Measurements from ENCODE around the gene NLGN1.

Gene NLGN1

DNA sequence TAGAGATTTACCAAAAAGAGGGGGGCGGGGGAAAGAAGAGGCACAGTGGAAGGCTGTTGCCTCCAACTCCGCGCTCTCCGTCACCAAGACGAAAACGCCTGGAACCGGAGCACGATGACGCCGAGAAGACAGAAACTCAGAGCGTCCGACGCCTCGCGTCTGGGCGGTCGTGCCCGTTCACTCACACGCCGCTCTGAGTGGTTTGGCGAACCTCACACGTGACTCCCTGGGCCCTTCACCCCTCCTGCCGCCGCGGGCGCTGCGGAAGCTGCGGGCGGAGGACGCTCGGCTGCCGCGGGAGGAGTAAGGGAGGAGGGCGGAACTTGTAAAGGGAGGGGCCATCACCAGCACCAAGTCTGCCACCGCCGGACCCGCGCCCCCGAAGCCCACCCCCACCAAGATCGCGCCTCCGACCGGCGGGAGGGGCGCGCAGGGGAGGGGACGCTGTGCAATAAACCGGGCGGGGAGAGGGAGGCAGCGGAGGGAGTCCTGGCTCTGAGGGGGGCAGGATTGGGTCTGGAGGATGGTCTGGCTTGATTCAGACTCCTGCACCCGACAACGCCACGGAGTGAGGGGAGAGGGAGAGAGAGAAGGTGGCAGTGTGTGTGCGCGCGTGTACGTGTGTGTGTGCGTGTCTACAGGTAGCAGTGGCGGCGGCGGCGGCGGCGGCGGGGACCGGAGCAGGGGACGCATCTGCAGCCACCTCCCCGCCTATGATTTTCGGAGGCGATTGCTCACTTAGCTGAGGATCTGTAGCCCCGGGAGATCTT lies 1.9 kb upstream of the NLGN1 start:
- TF ChIP-seq, protein P1, sequence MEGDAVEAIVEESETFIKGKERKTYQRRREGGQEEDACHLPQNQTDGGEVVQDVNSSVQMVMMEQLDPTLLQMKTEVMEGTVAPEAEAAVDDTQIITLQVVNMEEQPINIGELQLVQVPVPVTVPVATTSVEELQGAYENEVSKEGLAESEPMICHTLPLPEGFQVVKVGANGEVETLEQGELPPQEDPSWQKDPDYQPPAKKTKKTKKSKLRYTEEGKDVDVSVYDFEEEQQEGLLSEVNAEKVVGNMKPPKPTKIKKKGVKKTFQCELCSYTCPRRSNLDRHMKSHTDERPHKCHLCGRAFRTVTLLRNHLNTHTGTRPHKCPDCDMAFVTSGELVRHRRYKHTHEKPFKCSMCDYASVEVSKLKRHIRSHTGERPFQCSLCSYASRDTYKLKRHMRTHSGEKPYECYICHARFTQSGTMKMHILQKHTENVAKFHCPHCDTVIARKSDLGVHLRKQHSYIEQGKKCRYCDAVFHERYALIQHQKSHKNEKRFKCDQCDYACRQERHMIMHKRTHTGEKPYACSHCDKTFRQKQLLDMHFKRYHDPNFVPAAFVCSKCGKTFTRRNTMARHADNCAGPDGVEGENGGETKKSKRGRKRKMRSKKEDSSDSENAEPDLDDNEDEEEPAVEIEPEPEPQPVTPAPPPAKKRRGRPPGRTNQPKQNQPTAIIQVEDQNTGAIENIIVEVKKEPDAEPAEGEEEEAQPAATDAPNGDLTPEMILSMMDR (IDR thresholded peaks at IDR 0.05; ENCODE audit: borderline replicate concordance, insufficient read depth, low read depth, low read length), result no peak
- peak overlapping the region; percentile 47 for H3K4me3 ChIP-seq (ENCODE audit: low read depth, low read length)

DNA sequence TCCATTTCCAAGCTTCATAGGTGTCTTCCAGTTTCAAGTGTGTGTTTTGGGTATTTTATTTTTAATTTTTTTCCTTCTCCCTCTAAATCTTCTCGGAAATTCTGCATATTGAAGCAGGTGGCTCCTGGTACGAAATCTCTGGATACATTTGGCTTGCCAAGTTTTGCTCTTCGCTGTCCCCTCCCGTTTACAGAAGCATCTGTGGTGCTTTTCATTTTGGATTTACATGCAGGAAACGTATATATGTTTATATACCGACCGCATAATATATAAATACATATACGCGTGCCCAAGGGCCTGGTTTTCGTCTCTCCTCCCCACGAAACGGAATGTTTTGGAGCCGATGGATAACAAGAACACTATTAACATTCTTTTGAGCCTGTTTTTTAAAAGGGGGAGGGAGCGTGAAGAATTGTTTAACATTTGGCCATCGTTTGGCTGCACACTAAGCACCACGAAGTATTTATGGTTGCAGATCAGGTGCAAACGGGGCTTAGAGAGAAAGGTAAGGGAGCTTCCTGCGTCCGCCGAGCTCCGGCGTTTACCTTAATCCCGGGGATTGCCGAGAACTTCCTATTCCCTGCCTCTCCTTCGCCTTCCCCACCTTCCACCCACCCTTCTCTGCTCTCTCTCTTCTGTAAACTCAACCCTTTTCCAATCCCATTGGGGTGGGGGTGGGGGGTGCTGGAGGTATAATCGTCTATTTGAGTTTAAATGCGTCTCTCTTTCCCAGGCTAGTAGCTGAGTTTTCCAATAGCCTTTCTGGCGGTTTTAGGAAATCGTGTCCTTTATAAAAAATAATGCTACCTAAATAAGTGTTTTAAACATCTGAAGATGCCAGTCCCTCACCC lies 1.1 kb upstream of the NLGN1 start:
- no peak overlapping the region for H3K4me3 ChIP-seq (ENCODE audit: low read depth, low read length)

GRCh38 chr3:173398111-173398479 lies 551 bp downstream of the NLGN1 start:
- H3K4me3 ChIP-seq (ENCODE audit: low read depth, low read length), result no peak overlapping the region
- TF ChIP-seq, protein P1 (IDR thresholded peaks at IDR 0.05; ENCODE audit: borderline replicate concordance, insufficient read depth, low read depth, low read length), result no peak

More for the DNA sequence above, 1.1 kb upstream of the NLGN1 start:
- TF ChIP-seq, protein P1 (IDR thresholded peaks at IDR 0.05; ENCODE audit: borderline replicate concordance, insufficient read depth, low read depth, low read length), result no peak

GRCh38 chr3:173399044-173399443 lies 1.5 kb downstream of the NLGN1 start:
- TF ChIP-seq, protein P1 (IDR thresholded peaks at IDR 0.05; ENCODE audit: borderline replicate concordance, insufficient read depth, low read depth, low read length), result no peak
- H3K4me3 ChIP-seq (ENCODE audit: low read depth, low read length), result no peak overlapping the region

DNA sequence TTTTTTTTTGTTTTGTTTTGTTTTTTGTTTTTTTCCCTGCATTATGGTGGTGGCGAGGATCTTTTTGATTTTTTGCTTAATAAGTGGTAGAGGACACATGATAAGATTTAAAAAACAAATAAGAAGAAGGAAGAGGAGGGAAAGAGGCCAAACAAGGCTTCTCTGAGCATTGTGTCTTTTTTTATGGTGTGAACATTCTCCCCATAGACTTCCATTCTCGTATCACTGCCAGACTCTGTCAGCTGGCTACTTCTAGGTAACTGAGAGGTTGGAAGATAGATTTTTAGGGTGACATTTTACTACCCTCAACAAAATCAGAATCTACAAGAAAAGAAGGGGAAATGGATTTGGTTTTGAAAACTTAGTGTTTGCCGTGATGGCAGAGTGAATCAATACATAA lies 3.8 kb downstream of the NLGN1 start:
- TF ChIP-seq, protein P1 (IDR thresholded peaks at IDR 0.05; ENCODE audit: borderline replicate concordance, insufficient read depth, low read depth, low read length), result no peak

GRCh38 chr3:173402656-173403055 lies 5.1 kb downstream of the NLGN1 start:
- TF ChIP-seq, protein P1 (IDR thresholded peaks at IDR 0.05; ENCODE audit: borderline replicate concordance, insufficient read depth, low read depth, low read length), result no peak
- H3K4me3 ChIP-seq (ENCODE audit: low read depth, low read length), result no peak overlapping the region

More for the DNA sequence above, 3.8 kb downstream of the NLGN1 start:
- no peak overlapping the region for H3K4me3 ChIP-seq (ENCODE audit: low read depth, low read length)

All from GM12875 (cell line).